Measurements from ENCODE around the gene CALML3. TPM values are rescaled to one million over a fixed set of nuclear protein-coding genes. Genes with fewer than 3 reads are reported as not detected.
A peak's percentile ranks its signal among the peaks of the same experiment; 100 is the strongest.

CALML3 gene
- total and polyA plus RNA-seq, 4 donors, result 0.02 to 0.11 (median 0.04) TPM; not detected in 1

DNA sequence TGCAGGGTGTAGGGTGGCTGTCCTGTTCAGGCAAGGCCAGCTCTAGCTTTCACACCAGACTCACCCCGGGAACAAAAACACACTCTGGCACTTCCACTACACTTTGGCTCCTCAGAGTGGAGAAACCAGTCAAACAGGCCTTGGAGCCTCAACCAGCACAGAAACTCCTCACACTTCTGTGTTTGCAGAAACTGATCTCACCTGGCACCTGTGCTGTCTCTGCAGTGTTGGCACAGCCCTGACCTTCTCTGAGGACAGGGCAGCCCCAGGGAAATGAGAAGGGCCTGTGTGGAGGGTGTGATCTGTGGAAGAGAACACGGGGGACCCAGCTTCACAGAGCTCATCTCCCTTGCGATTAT is 21.3 kb upstream of the CALML3 start:
- TF ChIP-seq, protein P1, sequence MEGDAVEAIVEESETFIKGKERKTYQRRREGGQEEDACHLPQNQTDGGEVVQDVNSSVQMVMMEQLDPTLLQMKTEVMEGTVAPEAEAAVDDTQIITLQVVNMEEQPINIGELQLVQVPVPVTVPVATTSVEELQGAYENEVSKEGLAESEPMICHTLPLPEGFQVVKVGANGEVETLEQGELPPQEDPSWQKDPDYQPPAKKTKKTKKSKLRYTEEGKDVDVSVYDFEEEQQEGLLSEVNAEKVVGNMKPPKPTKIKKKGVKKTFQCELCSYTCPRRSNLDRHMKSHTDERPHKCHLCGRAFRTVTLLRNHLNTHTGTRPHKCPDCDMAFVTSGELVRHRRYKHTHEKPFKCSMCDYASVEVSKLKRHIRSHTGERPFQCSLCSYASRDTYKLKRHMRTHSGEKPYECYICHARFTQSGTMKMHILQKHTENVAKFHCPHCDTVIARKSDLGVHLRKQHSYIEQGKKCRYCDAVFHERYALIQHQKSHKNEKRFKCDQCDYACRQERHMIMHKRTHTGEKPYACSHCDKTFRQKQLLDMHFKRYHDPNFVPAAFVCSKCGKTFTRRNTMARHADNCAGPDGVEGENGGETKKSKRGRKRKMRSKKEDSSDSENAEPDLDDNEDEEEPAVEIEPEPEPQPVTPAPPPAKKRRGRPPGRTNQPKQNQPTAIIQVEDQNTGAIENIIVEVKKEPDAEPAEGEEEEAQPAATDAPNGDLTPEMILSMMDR (IDR thresholded peaks at IDR 0.05; ENCODE audit: control extremely low read depth, extremely low read depth), result no peak
- peak; percentile 48 for ATAC-seq (ENCODE audit: insufficient read depth, low FRiP score)
- WGBS, 2 donors, result 64 to 85% methylated on average over 3 of the region's 3 CpGs
- Histone ChIP-seq H3K27ac (ENCODE audit: low read depth in 1 of 2, low read length in 1 of 2) (peak overlapping the region in 1 of 2 donors; percentile 59), H3K4me1 (ENCODE audit: control insufficient read depth in 5 of 5, insufficient read depth in 5 of 5, low read length in 5 of 5) (peaks cover 0 to 40% (median 14%) of the 10 kb centered on the region in 5 donors), H3K36me3 (ENCODE audit: control insufficient read depth in 4 of 4, insufficient read depth in 4 of 4, low read length in 4 of 4) (no peaks in the 10 kb centered on the region), H3K27me3 (ENCODE audit: control insufficient read depth in 3 of 3, insufficient read depth in 3 of 3, low read length in 2 of 3) (no peaks in the 10 kb centered on the region), H3K9me3 (ENCODE audit: control insufficient read depth in 4 of 4, insufficient read depth in 3 of 4, low read length in 3 of 4) (no peaks in the 10 kb centered on the region), H3K9ac (ENCODE audit: insufficient read depth in 1 of 2, low read length in 2 of 2) (no peak overlapping the region), H3K4me3 (no peak overlapping the region)
- DNase-seq, result peak; percentile 69 to 88 (median 76)

DNA sequence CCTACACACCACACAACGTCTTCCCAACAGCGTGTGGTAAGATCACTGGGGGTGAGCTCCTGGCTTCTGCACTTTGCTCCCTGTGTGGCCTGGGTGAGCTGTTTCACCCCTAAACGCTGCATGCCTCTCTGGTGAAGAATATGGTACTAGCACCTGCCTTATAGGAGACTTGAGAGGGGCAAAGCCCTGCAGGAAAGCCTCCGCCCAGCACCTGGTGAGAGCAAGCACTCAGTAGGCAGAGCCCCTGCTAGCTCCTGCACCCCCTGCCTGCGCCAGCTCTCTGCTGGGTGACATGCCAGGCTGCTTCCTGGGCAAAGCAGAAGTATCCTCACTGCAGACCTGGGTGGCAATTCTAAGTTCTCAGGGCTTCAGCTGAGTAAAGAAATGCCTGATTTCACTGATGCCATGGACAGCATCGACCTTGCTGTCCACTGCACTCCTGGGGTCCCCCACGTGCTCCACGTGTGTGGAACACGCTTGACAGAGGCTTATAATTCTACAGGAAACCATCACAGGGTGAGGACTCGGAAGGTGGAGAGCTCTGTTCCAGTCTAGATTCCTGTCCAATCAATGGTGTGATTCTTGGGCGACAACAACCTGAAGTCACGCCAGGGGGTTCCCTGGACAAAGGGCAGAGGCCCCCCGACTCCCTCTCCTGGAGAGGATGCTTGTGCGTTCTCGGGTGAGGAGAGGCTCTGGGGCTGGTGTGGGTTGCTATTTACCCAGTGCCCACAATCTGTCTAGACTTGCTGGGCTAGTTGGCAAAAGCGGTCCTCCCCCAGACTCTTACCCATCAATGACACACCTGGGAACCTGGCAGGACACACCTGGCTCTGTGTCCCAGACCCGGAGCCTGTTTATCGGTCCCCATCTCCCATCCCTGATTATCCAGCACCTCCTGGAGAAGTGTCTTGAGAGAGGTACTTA is 20.4 kb upstream of the CALML3 start:
- 71 to 74% methylated on average over 18 of the region's 18 CpGs for WGBS, 2 donors
- Histone ChIP-seq H3K27ac (ENCODE audit: low read depth in 1 of 2, low read length in 1 of 2) (peak overlapping the region in 1 of 2 donors; percentile 59), H3K27me3 (ENCODE audit: control insufficient read depth in 3 of 3, insufficient read depth in 3 of 3, low read length in 2 of 3) (no peaks in the 10 kb centered on the region), H3K9ac (ENCODE audit: insufficient read depth in 1 of 2, low read length in 2 of 2) (no peak overlapping the region), H3K4me1 (ENCODE audit: control insufficient read depth in 5 of 5, insufficient read depth in 5 of 5, low read length in 5 of 5) (peaks cover 0 to 40% (median 14%) of the 10 kb centered on the region in 5 donors), H3K36me3 (ENCODE audit: control insufficient read depth in 4 of 4, insufficient read depth in 4 of 4, low read length in 4 of 4) (no peaks in the 10 kb centered on the region), H3K4me3 (no peak overlapping the region), H3K9me3 (ENCODE audit: control insufficient read depth in 4 of 4, insufficient read depth in 3 of 4, low read length in 3 of 4) (no peaks in the 10 kb centered on the region)
- no peak for ATAC-seq (ENCODE audit: insufficient read depth, low FRiP score)
- TF ChIP-seq, protein P1 (IDR thresholded peaks at IDR 0.05; ENCODE audit: control extremely low read depth, extremely low read depth), result no peak
- DNase-seq, result peak in 1 of 3 donors; percentile 6

DNA sequence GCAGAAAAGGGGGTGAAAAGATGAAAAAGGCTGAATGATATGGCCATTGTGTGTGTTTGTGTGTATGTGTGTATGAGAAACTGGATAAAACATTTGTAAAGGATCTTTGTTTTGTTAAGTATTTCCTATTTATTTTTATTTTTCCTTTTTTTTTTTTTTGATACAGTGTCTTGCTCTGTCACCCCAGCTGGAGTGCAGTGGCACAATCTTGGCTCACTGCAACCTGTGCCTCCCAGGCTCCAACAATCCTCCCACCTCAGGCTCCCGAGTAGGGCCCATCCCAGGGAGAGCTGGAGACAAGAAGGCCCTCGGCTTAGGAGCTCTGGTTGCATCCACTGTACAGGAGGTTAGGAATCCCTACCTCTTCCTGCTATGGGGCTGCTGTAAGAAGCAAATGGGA is 18.5 kb upstream of the CALML3 start:
- Histone ChIP-seq H3K27me3 (ENCODE audit: control insufficient read depth in 3 of 3, insufficient read depth in 3 of 3, low read length in 2 of 3) (no peaks in the 10 kb centered on the region), H3K36me3 (ENCODE audit: control insufficient read depth in 4 of 4, insufficient read depth in 4 of 4, low read length in 4 of 4) (no peaks in the 10 kb centered on the region), H3K9me3 (ENCODE audit: control insufficient read depth in 4 of 4, insufficient read depth in 3 of 4, low read length in 3 of 4) (no peaks in the 10 kb centered on the region), H3K9ac (ENCODE audit: insufficient read depth in 1 of 2, low read length in 2 of 2) (no peak overlapping the region), H3K27ac (ENCODE audit: low read depth in 1 of 2, low read length in 1 of 2) (no peak overlapping the region), H3K4me3 (no peak overlapping the region), H3K4me1 (ENCODE audit: control insufficient read depth in 5 of 5, insufficient read depth in 5 of 5, low read length in 5 of 5) (peaks cover 0 to 31% (median 14%) of the 10 kb centered on the region in 5 donors)
- no peak for DNase-seq
- ATAC-seq (ENCODE audit: insufficient read depth, low FRiP score), result no peak
- WGBS, 2 donors, result 53 to 67% methylated on average over 2 of the region's 2 CpGs
- TF ChIP-seq, protein P1 (IDR thresholded peaks at IDR 0.05; ENCODE audit: control extremely low read depth, extremely low read depth), result no peak

Data from lung (tissue), 12 donors.